NT2/D1 (cell line): ENCODE measurements around the gene RNF223.

Experiments
- DNase-seq: peaks from one replicate; pipeline ENCODE4 v3.0.0-alpha.2; 2011; ENCODE audit warnings: low read depth, low spot score
- H3K27me3 ChIP-seq: 2 replicates; pipeline ENCODE4 v1.6.0; 2011; ENCODE audit warnings: mild to moderate bottlenecking; ENCODE audit not compliant: insufficient read length, insufficient read depth
- H3K36me3 ChIP-seq: 2 replicates; pipeline ENCODE4 v1.6.1; 2011; ENCODE audit warnings: mild to moderate bottlenecking, low read length, mixed read lengths; ENCODE audit not compliant: insufficient read depth, insufficient read length
- H3K4me1 ChIP-seq: 2 replicates; pipeline ENCODE4 v1.5.1; 2011; ENCODE audit not compliant: insufficient read depth, insufficient read length
- H3K4me3 ChIP-seq: 2 replicates; pipeline ENCODE4 v1.5.1; 2011; ENCODE audit warnings: low read depth; ENCODE audit not compliant: insufficient read length
- H3K9ac ChIP-seq: 2 replicates; pipeline ENCODE4 v1.6.0; 2011; ENCODE audit warnings: low read depth; ENCODE audit not compliant: insufficient read length
- H3K9me3 ChIP-seq: 2 replicates; pipeline ENCODE4 v1.5.1; 2011; ENCODE audit warnings: mild to moderate bottlenecking, low read length; ENCODE audit not compliant: insufficient read depth
- SUZ12 ChIP-seq: IDR thresholded peaks from 2 replicates; pipeline ENCODE4 v1.6.1; 2011; ENCODE audit not compliant: insufficient read length, insufficient read depth; ENCODE audit errors: extremely low read depth
- YY1 ChIP-seq: IDR thresholded peaks from 2 replicates; pipeline ENCODE4 v1.6.1; 2011; ENCODE audit not compliant: insufficient read length, insufficient read depth
- ZNF274 ChIP-seq: IDR thresholded peaks from 2 replicates; pipeline ENCODE4 v1.6.1; 2011; ENCODE audit warnings: mild to moderate bottlenecking, low read depth, low read length

The RNF223 gene

DNA sequence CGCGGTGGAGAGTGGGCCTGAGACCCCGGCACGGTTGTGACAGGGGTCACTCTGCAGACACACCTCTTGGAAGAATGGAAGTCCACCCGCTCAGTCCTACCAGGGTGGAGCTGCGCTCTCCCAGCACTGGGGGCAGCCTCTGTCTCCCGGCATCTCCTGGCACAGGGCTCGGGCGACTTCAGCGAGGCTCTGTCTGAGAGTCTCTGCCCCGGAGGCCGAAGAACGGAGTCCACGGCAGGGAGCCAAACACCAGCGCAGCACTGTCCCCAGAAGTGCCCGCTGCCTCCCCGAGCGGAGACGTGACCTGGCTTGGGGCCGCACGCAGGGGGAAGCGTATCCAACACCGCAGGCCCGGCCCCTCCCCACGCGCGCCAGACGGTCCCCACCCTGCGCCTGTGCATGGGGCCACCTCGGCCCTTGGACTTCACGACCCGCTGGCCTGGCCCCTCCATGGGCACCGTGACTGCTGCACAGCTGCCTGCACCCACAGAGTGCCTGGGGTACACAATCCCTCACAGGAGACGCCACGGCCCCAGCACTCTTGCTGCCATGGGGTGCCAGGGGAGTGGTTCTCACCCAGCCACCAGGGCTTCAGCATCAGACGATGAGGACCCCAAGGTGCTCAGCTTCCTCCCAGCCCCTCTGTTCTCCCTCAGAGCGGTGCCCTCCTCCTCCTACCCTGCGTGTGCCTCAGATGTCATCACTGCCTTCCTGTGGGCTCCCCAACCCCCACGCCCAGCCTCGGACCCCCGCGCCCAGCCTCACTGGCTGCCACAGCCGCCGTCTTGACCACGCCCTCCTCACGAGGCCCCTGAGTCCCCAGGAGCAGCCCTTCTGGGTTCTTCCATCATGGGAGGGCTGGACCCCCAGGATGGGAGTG lies 14.9 kb upstream of the RNF223 start:
- peaks cover 21% of the 10 kb centered on the region for H3K36me3 ChIP-seq
- no peak for DNase-seq

DNA sequence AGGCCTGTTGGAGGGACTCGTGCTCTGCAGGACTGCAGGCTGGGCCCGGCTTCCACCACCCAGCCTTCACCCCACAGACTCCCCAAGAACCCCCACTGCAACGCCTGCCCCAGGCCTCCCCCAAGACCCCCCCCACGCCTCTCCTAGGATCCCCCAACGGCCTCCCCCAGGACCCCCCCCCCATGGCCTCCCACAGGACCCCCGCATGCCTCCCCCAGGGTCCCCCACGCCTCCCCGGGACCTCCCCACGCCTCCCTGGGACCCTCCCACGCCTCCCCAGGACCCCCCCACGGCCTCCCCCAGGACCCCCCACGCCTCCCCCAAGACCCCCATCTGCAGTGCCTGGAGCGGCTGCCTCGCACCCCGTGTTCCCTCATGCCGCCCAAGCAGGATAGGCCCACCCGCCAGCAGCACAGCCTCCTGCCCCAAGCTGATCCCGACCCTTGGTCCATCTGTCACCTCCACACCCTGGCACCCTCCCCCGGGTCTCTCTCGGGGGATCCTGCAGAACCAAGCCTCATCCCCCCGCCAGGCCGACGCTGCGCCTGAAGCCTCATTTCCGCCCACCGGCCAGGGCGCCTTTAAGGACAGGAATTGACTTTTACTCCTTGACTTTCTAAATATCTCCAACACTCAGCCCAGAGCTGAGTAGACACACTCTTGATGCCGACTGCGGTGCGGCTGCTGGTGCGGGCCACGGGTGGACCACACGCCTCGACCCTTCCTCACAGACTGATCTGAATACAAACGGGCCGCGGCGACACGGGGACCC lies 14.1 kb upstream of the RNF223 start:
- H3K27me3 ChIP-seq, result no peaks in the 10 kb centered on the region
- no peak overlapping the region for H3K9ac ChIP-seq
- no peak for TF ChIP-seq ZNF274
- no peak for TF ChIP-seq SUZ12
- no peak for TF ChIP-seq YY1
- peaks cover 6% of the 10 kb centered on the region for H3K4me1 ChIP-seq
- H3K9me3 ChIP-seq, result no peaks in the 10 kb centered on the region
- DNase-seq, result no peak
- H3K36me3 ChIP-seq, result peaks cover 28% of the 10 kb centered on the region
- no peak overlapping the region for H3K4me3 ChIP-seq

More for the DNA sequence above, 14.9 kb upstream of the RNF223 start:
- TF ChIP-seq ZNF274 (no peak), SUZ12 (no peak), YY1 (no peak)
- Histone ChIP-seq H3K4me1 (peaks cover 6% of the 10 kb centered on the region), H3K9me3 (no peaks in the 10 kb centered on the region), H3K4me3 (no peak overlapping the region), H3K27me3 (no peaks in the 10 kb centered on the region), H3K9ac (no peak overlapping the region)

DNA sequence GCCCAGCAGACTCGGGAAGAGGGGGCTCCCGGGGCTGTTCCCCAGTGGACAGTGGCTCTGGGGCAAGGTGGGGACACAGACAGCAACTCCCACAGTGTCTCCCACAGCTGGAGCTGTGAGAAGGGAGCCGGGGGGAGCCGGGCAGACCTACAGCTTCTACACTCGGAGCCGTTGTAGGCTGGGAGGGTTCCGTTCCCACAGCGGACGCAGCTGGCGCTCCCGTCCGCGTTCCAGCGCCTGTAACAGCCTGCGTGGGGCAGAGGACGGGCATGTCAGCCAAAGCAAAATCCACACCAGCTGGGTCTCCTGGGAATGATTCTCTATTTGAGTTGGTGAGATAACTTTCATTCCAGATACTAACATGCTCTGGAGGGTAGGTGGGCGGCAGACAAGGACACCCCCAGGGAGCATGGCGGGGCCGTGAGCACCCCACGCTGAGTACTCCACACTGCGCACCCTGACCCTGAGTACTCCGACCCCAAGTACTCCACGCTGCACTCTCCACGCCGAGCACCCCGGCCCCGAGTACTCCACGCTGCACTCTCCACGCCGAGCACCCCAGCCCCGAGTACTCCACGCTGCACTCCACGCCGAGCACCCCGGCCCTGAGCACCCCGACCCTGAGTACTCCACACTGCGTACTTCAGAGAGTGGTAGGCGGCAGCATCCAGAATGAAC lies 13.4 kb upstream of the RNF223 start:
- DNase-seq, result no peak
- Histone ChIP-seq H3K36me3 (peaks cover 31% of the 10 kb centered on the region), H3K9ac (no peak overlapping the region), H3K4me3 (no peak overlapping the region), H3K27me3 (no peaks in the 10 kb centered on the region), H3K4me1 (peaks cover 4% of the 10 kb centered on the region), H3K9me3 (no peaks in the 10 kb centered on the region)
- no peak for TF ChIP-seq YY1
- TF ChIP-seq ZNF274, result no peak
- no peak for TF ChIP-seq SUZ12

DNA sequence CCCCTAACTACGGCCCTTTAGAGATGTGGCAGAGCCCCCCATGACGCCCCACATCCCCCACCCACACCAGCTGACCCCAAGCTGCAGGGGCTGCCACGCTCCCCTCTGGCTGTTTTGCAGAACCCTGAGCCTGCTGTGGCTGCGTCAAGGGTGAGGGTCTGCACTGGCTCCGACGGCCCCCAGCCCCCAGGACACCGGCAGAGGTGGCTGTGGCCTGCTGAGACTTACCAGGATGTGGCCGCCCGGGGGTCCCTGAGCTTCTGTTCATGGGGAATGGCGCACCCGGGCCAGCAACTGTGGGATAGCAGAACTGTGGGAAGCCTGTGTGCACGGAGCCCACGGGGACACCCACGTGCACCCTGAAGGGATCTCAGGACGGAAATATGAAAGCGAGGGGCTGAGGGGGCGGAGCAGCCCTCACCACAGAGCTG lies 12.8 kb upstream of the RNF223 start:
- no peak overlapping the region for H3K9ac ChIP-seq

DNA sequence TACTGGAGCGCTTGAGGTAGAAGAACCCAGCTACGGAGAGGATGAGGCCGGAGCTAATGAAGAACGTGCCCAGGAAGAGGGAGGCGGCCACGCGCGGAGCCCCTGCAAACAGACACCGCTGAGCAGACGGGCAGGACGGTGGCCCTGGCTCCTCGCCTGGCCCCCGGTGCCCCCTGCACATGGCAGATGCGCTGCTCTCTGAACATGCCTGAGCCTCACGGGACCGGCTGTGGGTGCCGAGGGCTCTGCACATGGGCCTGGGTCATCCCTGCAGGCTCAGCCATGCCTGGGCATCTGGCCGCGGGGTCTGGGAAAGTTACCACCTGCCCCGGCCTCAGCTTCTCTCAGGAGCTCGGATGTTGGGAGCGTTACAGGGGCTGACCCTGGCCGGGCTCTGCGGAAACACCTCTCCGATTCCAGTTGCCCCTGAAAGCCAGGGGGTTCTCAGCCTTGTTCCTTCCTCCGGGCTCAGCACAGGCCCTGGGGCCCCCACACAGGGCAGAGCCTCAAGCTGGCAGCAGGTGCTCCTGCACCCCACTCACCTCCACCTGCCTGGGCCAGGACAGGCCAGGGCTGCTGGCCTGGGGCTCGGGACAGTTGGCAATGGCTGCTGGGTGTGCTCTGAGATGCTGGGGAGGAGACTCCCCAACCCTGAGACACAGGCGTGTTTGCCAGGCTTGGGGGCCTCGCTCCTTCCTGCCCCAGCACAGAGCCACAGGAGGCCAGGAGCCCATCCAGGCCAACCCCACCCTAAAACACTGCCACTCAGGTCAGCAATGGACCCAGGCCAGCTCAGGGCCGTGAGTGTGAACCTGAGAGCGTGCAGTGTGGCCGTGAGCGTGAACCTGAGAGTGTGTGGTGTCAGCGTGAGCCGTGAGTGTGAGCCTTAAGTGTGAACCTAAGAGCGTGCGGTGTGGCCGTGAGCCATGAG lies 12.1 kb upstream of the RNF223 start:
- H3K9ac ChIP-seq, result no peak overlapping the region
- no peak for DNase-seq
- no peaks in the 10 kb centered on the region for H3K4me1 ChIP-seq
- no peaks in the 10 kb centered on the region for H3K27me3 ChIP-seq
- peaks cover 34% of the 10 kb centered on the region for H3K36me3 ChIP-seq
- TF ChIP-seq SUZ12, result no peak
- TF ChIP-seq ZNF274, result no peak
- no peak for TF ChIP-seq YY1
- H3K4me3 ChIP-seq, result no peak overlapping the region
- H3K9me3 ChIP-seq, result no peaks in the 10 kb centered on the region

More for the DNA sequence above, 12.8 kb upstream of the RNF223 start:
- no peaks in the 10 kb centered on the region for H3K27me3 ChIP-seq
- TF ChIP-seq SUZ12 (no peak), ZNF274 (no peak), YY1 (no peak)
- DNase-seq, result no peak
- no peaks in the 10 kb centered on the region for H3K4me1 ChIP-seq
- H3K4me3 ChIP-seq, result no peak overlapping the region
- no peaks in the 10 kb centered on the region for H3K9me3 ChIP-seq
- H3K36me3 ChIP-seq, result peaks cover 34% of the 10 kb centered on the region

DNA sequence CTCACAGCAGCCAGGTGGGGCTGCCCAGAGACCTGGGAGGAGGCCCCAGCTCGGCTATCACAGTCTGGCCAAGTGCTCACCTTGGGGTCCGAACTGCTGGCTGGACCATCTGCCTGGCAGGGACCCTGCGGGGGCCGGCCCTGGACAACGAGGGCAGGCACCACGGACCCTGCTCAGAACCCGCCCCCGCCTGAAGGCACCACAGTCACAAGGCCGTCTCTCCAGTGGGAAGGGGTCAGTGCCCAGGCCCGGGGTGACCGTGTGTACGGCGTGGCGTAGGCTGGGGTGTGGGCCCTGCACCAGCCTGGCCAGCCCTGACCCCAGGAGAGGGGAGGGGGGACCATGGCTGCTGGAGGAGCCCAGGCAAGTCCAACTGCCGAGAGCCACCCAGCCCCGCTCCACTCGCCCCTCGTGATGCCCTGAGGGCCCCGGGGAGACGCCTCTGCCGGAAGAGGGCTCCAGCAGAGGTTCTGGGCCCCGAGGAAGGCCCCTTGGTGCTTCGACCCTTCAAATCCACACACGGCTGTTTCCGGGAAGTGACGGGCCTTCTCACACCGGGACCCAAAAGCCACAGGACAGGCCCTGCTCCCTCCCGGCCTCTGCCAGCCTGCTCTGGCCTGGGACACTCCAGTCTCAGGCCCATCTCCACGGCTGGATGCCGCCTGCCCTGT lies 11.2 kb upstream of the RNF223 start:
- Histone ChIP-seq H3K9ac (no peak overlapping the region), H3K4me1 (peaks cover 1% of the 10 kb centered on the region), H3K27me3 (no peaks in the 10 kb centered on the region), H3K36me3 (peaks cover 34% of the 10 kb centered on the region), H3K4me3 (no peak overlapping the region), H3K9me3 (no peaks in the 10 kb centered on the region)
- TF ChIP-seq ZNF274, result no peak
- TF ChIP-seq SUZ12, result no peak
- TF ChIP-seq YY1, result no peak
- no peak for DNase-seq
